MV-4-11 (cell line): ENCODE results near the gene TK1.

Experiments used
- DNase-seq: peaks from one replicate; lab custom pipeline; 2025; lab: John Stamatoyannopoulos, UW

The TK1 gene

GRCh38 chr17:78219396-78220150 lies 32.7 kb upstream of the TK1 start:
- DNase-seq = no peak

- DNase-seq = no peak
These were observed 27.8 kb upstream of the TK1 start for GRCh38 chr17:78214706-78215061.

GRCh38 chr17:78214016-78214705 lies 27.3 kb upstream of the TK1 start, which contains the start of gene BIRC5:
Gene BIRC5 (plus strand): TSS chr17:78214253. CDS start chr17:78214317, 64 bp downstream.
- peak; percentile 81 for DNase-seq

GRCh38 chr17:78211032-78211431 lies 24.2 kb upstream of the TK1 start:
- DNase-seq = no peak

GRCh38 chr17:78210111-78210510 lies 23.3 kb upstream of the TK1 start:
- no peak for DNase-seq

- no peak for DNase-seq
These were observed 21.6 kb upstream of the TK1 start for GRCh38 chr17:78208486-78208885.

- no peak for DNase-seq
These were observed 19.4 kb upstream of the TK1 start for GRCh38 chr17:78206298-78206697.

- DNase-seq = no peak
These were observed 18.4 kb upstream of the TK1 start for GRCh38 chr17:78205124-78205775.

GRCh38 chr17:78204387-78205123 lies 17.7 kb upstream of the TK1 start:
- no peak for DNase-seq

GRCh38 chr17:78202666-78203065 lies 15.8 kb upstream of the TK1 start:
- no peak for DNase-seq

- no peak for DNase-seq
These were observed 13.6 kb upstream of the TK1 start for GRCh38 chr17:78200451-78200850.

- no peak for DNase-seq
These were observed 10.4 kb upstream of the TK1 start for GRCh38 chr17:78197147-78197832.

- DNase-seq = no peak
These were observed 9.9 kb upstream of the TK1 start for GRCh38 chr17:78196716-78197115.

- DNase-seq = peak; percentile 56
These were observed 716 bp downstream of the TK1 start for GRCh38 chr17:78185981-78186691.

- no peak for DNase-seq
These were observed 2.0 kb downstream of the TK1 start for GRCh38 chr17:78184868-78185267.

GRCh38 chr17:78184351-78184750 lies 2.5 kb downstream of the TK1 start:
- no peak for DNase-seq

GRCh38 chr17:78183916-78184315 lies 2.9 kb downstream of the TK1 start:
- no peak for DNase-seq

- DNase-seq = no peak
These were observed 4.3 kb downstream of the TK1 start for GRCh38 chr17:78182504-78182903.

- no peak for DNase-seq
These were observed 6.3 kb downstream of the TK1 start for GRCh38 chr17:78180508-78180907.

- no peak for DNase-seq
These were observed 6.8 kb downstream of the TK1 start for GRCh38 chr17:78180083-78180482.

- no peak for DNase-seq
These were observed 7.5 kb downstream of the TK1 start for GRCh38 chr17:78179372-78179771.
